GM19351 (cell line): Measurements from ENCODE around the gene RNF40.

ENCODE experiments used
- ATAC-seq: cut with Tn5 transposase; IDR thresholded peaks from one replicate; pipeline ENCODE4 v1.9.1; 2021; ENCODE audit warnings: mild to moderate bottlenecking, moderate library complexity; ENCODE audit not compliant: unreplicated experiment

The RNF40 gene

DNA sequence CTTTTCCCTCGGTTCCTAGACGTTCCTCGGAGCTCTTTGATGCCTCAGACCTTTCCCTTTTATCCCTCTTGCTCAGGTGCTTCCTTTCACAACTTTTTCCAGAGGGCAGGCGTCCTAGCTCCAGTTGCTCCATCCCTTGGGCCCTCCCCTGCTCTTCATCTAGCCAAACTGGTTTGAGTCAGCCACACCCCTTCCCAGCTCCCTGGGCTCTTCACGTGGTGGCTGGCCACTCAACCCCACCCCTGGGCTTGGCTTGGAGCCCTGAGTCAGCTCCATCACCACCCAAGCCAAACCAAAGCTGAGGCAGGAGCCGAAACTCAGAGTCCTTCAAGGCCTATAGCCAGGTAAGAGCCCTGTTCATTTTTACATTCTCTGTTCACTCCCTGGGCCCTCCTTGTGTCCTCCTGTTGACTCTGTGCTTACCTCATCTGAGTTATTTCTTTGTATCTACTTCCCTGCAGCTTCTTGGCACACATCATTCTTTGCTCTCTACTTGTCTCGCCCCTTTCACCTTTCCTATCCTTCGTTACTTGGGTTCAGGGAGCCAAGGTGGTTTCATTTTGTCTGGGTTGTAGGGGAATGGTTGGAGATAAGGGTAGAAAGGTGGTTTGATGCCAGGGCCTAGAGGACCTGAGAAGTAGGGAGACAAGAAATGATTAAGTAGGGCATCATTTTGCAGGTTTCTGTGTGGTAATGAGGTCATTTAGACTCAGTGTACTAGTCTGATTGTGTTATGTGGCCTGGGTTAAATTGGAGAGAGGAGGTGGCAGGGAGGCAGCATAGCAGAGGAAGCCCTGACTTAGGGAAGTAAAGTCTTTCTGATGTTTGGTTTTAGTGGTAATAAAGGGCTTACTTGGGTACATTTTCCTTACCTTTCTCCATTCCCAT is 21.5 kb upstream of the RNF40 start:
- ATAC-seq: no peak

DNA sequence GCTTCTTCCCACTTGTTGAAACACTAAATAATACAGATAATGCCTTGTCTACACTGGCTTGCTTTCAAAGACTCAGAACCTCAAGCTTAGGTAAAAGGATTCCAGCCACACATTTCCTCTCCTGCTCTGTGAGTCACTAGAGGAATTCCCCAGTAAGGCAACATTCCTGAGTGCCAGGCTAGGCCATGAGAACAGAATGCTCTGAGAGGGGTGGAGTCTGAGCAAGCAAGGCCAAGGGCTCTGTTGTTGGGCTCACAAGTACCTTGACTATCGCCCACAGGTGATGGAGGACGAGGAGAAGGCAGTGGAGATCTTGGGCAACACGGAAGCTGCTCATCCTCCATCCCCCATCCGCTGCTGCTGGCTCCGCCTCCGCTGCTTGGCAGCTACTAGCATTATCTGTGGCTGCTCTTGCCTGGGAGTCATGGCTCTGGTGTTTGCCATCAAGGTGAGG is 20.6 kb upstream of the RNF40 start:
- ATAC-seq: no peak

DNA sequence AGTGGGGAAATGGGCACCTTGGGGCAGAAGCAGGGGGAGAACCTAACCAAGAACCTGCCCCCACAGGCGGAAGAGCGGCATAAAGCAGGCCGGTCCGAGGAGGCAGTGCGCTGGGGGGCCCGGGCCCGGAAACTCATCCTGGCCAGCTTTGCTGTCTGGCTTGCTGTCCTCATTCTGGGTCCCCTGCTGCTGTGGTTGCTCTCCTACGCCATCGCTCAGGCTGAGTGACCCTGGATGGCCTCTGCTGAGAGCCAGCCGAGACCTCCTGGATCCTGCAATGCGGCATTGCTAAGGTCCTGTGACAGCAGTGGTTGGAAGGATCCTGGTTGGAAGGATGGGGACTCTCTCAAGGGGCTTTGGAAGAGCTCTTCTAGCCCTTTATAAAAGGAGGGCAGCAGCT is 18.4 kb upstream of the RNF40 start:
- no peak for ATAC-seq

DNA sequence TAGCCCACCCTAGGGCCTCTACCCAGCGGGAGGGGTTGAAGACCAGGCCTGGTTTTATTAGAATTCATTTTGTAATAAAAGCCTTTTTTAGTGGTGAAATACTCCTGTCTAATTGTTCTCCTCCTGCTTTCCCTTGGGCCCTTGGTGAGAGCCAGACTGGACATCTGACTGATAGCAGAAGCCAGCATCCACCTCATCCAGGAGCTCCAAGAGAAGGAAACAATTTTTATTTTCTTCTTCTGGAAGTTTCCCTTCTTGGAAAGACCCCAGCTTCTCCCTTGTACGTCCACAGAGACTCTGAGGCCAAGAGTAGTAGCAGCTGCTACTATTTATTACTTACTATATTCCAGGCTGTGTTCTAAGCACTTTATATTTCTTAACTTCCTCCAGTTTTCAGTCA is 17.9 kb upstream of the RNF40 start:
- ATAC-seq: no peak

DNA sequence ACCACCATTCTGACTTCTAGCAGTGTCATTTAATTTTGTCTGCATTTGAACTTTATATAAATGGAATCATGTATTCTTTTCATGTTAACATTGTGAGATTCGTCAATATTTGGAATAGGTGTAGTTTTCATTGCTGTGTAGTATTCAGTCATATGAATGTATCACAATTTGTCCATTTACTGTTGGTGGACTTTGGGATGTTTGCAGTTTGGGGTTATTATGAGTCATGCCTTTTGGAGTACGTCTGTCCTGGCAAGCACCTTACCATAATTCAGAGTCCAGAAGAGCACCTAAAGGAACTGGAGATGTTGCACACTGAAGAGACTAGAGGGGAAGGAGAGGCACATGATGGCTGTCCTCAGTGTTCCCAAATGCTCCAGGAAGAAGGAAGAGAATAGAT is 17.0 kb upstream of the RNF40 start:
- no peak for ATAC-seq

DNA sequence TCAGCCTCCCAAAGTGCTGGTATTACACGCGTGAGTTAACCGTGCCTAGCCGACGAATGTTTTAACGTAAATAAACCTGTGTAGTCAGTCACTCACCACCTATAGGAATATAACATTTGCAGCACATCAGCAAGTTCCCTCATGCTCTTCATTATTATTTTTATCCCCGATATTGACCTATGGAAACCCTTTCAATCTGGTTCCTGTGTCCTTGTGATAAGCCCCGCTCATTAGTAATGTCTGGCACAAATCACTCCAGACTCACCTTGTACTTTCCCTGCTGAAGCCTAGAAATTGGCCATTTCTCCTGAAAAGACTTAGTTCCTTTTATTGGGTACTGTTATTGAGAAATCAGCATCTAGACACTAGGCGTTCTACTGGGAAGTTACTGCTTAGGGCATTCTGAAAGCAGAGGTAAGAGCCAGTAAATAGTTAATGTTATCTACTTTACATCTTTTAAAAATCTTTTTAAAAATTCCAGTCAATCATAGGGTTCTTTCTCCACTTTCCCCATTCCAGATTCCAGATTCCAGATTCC is 15.4 kb upstream of the RNF40 start:
- ATAC-seq: no peak

DNA sequence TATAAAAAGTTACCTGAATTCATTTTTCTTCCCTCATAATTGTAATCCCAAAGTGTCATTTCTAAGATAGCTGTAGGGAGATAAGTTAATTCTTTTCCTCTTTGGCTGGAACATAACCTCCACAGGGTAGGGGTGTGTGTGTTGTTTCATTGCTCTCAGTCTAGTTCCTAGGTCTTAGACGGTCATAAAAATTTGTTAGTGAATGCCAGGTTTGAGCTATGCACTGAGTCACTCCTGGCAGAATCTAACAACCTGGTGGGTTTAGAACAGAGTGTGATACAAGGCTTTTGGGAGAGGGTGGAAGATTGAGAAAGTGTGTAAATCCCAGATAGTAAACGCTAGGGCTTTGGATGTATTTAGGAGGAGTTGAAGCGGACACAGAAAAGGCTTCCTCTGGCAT is 14.8 kb upstream of the RNF40 start:
- ATAC-seq: no peak

DNA sequence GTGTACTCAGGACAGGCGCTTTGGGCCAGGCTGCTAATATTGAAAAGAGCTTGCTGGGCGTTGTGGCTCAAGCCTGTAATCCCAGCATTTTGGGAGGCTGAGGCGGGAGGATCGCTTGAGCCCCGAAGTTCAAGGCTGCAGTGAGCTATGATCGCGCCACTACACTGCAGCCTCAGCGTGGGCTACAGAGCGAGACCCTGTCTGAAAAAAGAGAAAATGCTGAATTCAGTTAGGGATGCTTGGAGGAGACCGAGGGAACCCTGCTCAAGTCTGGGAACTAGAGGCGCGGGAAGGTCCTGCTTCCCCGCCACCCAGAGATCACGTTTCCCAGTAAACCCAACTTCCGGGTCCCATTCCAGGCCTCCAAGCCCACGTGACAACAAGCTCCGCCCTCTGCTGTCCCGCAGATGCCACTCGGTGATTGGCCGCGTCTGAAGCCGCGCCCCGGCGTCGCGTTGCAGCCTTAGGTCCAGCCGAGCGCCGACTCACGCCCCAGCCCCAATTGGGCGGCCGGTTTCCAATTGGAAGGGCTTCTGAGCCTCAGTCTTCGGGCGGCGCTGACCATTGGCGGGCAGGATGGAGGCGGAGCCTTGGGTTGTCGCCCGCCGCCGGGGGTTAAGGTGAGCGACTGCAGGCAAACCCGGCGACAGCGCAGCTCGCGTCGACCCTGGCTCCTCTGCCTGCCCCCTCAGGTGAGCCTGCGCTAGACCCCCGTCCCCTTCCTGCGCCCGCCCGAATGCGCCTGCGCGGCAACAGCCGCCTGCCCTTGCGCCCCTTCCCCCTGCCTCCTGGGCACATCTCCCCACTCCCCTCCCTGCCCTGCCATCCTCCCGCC is 14.1 kb upstream of the RNF40 start, which contains the start of gene PHKG2:
TSS of gene PHKG2 (plus strand) at position 627 of the 835 bp plus-strand sequence. CDS start 396 bp downstream, outside the sequence.
- peak; percentile 97 for ATAC-seq

DNA sequence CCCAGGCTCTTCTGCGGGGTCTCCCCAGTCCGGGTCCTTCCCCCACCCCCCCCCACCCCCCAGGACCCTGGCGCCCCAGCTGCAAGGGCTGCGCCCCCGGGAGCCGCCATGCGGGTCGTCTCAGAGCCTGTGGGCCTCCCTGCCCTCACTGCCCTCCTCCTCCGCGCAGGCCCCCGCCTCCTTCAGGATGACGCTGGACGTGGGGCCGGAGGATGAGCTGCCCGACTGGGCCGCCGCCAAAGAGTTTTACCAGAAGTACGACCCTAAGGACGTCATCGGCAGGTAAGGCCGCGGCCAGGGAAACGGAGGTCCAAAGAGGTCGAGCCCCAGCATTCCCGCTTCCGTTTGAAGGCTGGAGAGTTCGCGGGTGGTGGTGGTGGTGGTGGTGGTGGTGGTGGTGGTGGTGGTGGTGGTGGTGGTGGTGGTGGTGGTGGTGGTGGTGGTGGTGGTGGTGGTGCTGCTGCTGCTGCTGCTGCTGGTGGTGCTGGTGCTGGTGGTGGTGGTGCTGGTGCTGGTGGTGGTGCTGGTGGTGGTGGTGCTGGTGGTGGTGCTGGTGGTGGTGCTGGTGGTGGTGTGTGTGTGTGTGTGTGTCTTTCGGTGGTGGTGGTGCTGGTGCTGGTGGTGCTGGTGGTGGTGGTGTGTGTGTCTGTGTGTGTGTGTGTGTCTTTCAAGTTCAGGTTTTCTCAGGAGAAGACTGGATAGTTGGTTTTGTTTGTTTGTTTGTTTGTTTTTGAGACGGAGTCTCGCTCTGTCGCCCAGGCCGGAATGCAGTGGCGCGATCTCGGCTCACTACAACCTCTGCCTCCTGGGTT is 13.3 kb upstream of the RNF40 start:
- ATAC-seq: no peak

DNA sequence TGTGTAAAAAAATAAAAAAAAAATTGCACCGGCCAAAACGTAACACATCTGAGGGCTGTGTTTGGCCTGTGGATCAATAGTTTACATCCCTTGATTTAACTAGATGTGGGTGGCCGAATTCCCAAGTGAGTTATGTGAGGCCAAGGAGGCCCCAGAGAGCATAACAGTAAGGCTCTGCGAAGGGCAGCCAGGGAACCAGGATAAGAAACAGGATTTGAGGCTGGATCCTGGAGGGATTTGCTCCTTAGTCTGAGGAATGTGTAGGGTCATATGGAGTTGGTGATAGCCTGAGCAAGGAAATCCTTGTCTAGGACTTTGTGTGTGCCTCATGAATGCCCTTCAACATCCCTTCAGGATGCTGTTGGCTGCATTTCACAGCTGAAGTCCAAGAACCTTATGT is 11.9 kb upstream of the RNF40 start:
- ATAC-seq: no peak

DNA sequence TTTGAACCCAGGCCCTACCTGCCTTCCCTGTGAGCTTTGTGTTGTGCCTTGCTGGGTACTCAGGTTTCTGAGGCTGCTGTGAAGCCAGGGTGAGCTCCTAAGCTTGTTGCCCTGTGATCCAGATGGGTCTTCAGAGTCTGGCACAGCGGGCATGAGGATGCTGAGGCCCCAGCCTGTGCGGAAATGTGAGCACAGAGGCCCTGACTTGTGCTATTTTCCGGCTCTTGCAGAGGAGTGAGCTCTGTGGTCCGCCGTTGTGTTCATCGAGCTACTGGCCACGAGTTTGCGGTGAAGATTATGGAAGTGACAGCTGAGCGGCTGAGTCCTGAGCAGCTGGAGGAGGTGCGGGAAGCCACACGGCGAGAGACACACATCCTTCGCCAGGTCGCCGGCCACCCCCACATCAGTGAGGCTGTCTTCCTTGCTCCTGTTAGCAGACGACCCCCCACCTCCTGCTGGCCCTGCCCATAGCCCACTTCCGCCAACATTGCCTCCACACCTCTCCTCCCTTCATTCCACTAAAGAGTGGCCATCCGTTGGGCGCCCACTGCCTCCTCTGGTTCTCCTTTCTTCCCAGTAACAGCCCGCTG is 11.2 kb upstream of the RNF40 start:
- no peak for ATAC-seq

DNA sequence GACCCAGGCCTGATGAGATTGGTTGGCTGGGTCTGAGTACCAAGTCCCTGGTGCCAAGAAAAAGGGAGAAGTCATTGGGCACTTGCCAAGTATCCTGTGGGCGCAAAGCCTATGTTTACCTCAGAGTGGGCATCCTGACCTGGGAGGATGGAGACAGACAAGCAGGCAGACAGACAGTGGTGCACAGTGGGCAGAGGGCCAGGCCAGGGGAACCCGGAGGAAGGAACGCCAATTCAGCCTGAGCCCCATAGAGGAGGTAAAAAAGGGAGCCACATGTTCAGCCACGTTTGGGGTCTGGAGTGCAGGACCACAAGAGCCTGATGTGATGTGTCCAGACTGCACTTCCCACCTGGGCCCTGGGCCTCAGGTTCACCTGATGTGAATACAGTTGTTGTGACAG is 8.5 kb upstream of the RNF40 start:
- ATAC-seq: no peak

DNA sequence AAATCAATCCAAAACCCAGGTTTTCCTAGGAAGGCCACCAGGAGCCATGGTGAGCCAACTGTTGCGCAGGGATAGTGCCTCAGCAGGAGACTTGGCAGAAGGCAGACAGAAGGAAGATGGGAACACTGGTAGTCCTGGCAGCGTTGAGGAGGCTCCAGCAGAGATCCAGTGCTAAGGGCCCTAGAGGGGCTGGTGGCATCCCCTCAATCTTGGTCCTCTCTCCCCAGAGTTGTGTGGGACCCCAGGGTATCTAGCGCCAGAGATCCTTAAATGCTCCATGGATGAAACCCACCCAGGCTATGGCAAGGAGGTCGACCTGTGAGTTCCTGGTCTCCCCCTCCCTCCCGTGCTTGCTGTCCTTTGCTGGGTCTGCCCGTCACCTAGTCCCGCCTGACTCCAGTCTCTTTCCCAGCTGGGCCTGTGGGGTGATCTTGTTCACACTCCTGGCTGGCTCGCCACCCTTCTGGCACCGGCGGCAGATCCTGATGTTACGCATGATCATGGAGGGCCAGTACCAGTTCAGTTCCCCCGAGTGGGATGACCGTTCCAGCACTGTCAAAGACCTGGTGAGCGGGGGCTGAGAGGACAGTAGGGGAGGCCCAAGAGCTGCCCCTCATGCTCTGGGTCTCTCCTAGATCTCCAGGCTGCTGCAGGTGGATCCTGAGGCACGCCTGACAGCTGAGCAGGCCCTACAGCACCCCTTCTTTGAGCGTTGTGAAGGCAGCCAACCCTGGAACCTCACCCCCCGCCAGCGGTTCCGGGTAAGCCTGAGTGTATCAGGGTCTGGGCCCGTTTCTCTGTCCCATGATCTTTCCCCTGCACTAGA is 6.0 kb upstream of the RNF40 start:
- ATAC-seq: no peak

DNA sequence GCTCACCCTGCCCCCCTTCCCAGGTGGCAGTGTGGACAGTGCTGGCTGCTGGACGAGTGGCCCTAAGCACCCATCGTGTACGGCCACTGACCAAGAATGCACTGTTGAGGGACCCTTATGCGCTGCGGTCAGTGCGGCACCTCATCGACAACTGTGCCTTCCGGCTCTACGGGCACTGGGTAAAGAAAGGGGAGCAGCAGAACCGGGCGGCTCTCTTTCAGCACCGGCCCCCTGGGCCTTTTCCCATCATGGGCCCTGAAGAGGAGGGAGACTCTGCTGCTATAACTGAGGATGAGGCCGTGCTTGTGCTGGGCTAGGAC is 5.4 kb upstream of the RNF40 start:
- no peak for ATAC-seq

DNA sequence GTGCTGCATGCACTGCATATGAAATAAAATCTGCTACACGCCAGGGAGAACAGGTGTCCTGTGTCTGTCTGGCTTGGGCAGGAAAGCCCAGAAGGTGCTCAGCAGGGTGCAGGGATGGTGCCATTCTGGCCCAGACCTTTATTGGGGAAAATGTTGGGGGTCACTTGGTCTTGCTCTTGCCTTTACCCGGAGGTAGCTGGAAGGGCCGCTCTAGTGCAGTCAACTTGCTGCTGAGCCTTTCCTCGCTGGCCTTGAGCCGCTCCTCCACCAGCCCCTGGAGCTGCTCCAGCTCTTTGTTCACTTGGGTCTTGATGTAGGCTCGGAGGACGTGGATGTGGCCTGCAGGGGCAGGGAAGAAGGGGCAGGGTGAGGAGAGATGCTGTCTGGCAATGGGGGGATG is 4.8 kb upstream of the RNF40 start:
- no peak for ATAC-seq

DNA sequence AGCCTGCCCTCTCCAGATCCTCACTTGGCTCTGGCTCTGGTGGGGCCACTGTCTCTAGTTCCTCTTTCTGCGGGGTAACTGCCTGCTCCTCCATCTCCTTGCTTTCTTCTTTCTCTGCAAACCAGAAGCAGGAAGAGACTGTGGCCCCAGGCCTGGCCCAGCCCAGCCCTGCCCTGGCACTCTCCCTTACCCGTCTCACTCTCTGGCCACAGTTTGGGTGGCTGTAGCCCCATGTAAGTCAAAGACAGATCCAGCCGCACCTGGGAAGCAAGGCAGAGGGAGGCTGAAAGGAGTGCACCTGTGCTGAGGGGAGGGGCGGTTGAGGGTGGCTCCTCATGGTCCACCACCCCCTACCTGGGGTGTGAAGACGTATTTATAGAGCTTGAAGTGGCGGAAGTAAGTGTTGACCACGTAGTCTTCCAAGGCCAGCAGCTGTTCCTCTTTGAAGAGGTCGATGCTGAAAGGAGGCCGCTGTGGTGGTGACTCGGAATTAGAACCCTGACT is 3.1 kb upstream of the RNF40 start:
- no peak for ATAC-seq

DNA sequence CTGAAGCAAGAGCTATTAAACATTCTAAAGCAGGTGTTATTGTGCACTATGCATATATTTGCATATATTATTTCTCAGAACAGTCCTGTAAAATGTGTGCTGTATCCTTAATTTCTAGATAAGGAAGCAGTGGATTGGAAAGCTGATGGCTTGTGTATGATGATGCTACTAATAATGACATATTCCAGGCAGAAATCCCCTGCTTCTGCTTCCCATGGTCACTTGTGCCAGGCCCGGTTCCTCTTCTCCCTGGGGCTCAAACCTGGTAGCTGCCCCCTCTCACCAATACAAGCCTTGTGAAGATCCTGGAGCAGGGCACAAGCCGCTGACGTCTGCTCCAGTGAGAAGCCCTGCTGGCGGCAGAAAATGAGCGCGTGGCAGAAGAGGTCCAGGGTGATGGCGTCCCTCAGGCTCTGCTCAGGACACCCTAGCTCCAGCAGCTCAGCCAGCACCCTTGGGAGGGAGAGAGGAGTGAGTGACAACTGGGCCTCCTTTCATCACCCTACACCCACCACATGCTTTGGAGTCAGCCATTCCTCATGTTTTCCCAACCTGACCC is 2.0 kb upstream of the RNF40 start:
- ATAC-seq: no peak

DNA sequence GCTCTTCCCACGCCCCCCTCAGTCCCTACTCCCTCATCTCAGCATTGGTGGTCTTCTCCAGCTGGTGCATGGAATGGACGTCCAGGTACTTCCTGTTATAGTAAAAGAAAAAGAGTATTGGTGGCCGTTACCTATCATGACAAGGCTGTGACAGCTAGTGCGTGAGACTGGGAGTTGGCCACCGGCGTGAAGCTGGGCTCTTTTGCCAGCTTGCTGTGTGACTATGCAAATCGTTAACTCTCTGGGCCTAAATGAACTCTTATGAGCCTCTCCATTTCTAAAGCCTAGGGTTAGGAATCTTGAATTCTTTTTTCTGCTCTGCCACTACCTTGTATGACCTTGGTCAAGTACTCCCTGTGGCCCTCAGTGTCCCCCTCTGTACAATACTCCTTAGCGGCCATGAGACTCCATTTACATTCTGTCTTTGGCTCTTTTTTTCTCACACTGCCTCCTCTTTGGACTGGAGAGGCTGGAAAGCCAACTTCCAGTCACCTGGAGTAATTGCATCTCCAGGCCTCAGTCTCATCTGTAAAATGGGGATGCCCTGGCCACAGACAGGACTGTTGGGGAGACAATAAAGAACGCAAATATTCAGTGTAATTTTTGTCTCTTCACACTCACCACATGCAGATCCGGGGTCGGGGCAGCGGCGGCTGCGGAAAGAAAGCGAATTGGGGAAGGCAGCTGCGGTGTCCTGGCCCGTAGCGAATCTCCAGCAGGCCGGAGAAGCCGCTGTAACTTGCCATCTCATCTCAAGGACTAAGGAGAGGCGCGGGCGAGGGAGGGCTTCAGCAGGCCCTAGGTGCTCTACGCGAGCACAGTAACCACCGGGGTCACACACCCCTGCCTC is 1.3 kb upstream of the RNF40 start:
- no peak for ATAC-seq
